Hepatocyte (in vitro differentiated cells): Measurements from ENCODE around the gene ZFP64.
"Not testable (repeated sequence)": the region's sequence is repeated elsewhere in the genome, so short reads cannot be mapped to it uniquely, and the experiment has no call there.

Experiments used
- CTCF ChIP-seq: fragments of 200-600 bp; sonication (generic); IDR thresholded peaks from 2 replicates; pipeline ENCODE4 v1.5.1; 2016; ENCODE audit warnings: antibody characterized with exemption, mild to moderate bottlenecking; ENCODE audit not compliant: poor library complexity
- EZH2 ChIP-seq: fragments of 200-600 bp; sonication (generic); IDR thresholded peaks from 2 replicates; pipeline ENCODE4 v1.6.1; 2016; ENCODE audit warnings: antibody characterized with exemption, mild to moderate bottlenecking, borderline replicate concordance
- EZH2phosphoT487 ChIP-seq: fragments of 200-600 bp; sonication (generic); IDR thresholded peaks from one replicate; pipeline ENCODE4 v1.6.1; 2018; ENCODE audit warnings: antibody characterized with exemption, mild to moderate bottlenecking, low read depth, moderate library complexity; ENCODE audit not compliant: unreplicated experiment, severe bottlenecking

GRCh38 chr20:52220891-52221290 is 29.3 kb upstream of the ZFP64 start:
- not testable (repeated sequence) for TF ChIP-seq EZH2, CTCF, EZH2phosphoT487
